ENCODE results near the gene SCG2. TPM values are rescaled to one million over a fixed set of nuclear protein-coding genes. Genes with fewer than 3 reads are reported as not detected.

Gene SCG2
- total and polyA plus RNA-seq, 2 donors from 2014 or later, result 0.30 to 0.57 TPM

GRCh38 chr2:223598994-223599639, 3.0 kb downstream of the SCG2 start:
- no peaks in the 10 kb centered on the region for H3K4me1 ChIP-seq (ENCODE audit: control insufficient read depth in 2 of 3, insufficient read depth in 2 of 3, low read depth in 1 of 3, low read length in 3 of 3)
- intact Hi-C loops (cut with DNase I), result no loop called here
- no peaks in the 10 kb centered on the region for H3K27me3 ChIP-seq (ENCODE audit: control insufficient read depth, insufficient read depth, low read length)
- H3K9me3 ChIP-seq (ENCODE audit: control insufficient read depth in 2 of 3, insufficient read depth in 1 of 3, low read length in 3 of 3), result no peaks in the 10 kb centered on the region
- no peak for FAIRE-seq
- no peak overlapping the region for H3K27ac ChIP-seq (ENCODE audit: low read depth in 2 of 2, low read length in 2 of 2)
- H3K4me3 ChIP-seq (ENCODE audit: low read length in 3 of 3), result no peak overlapping the region
- no peak overlapping the region for H3K9ac ChIP-seq (ENCODE audit: low read length in 3 of 3)
- H3K36me3 ChIP-seq (ENCODE audit: control insufficient read depth in 2 of 3, insufficient read depth in 3 of 3, low read length in 3 of 3), result no peaks in the 10 kb centered on the region
- no peak for DNase-seq
- TF ChIP-seq CTCF (IDR thresholded peaks at IDR 0.05; ENCODE audit: borderline replicate concordance, extremely low read depth, insufficient read depth), result no peak

GRCh38 chr2:223597076-223597475, 5.1 kb downstream of the SCG2 start:
- Histone ChIP-seq H3K9me3 (ENCODE audit: control insufficient read depth in 2 of 3, insufficient read depth in 1 of 3, low read length in 3 of 3) (no peaks in the 10 kb centered on the region), H3K9ac (ENCODE audit: low read length in 3 of 3) (no peak overlapping the region), H3K27ac (ENCODE audit: low read depth in 2 of 2, low read length in 2 of 2) (no peak overlapping the region), H3K4me1 (ENCODE audit: control insufficient read depth in 2 of 3, insufficient read depth in 2 of 3, low read depth in 1 of 3, low read length in 3 of 3) (no peaks in the 10 kb centered on the region), H3K4me3 (ENCODE audit: low read length in 3 of 3) (no peak overlapping the region), H3K36me3 (ENCODE audit: control insufficient read depth in 2 of 3, insufficient read depth in 3 of 3, low read length in 3 of 3) (no peaks in the 10 kb centered on the region), H3K27me3 (ENCODE audit: control insufficient read depth, insufficient read depth, low read length) (no peaks in the 10 kb centered on the region)
- TF ChIP-seq CTCF (IDR thresholded peaks at IDR 0.05; ENCODE audit: borderline replicate concordance, extremely low read depth, insufficient read depth), result no peak
- DNase-seq (no peak), FAIRE-seq (no peak)
- intact Hi-C loops (cut with DNase I), result no loop called here

GRCh38 chr2:223596208-223596607, 6.0 kb downstream of the SCG2 start:
- Histone ChIP-seq H3K4me1 (ENCODE audit: control insufficient read depth in 2 of 3, insufficient read depth in 2 of 3, low read depth in 1 of 3, low read length in 3 of 3) (no peaks in the 10 kb centered on the region), H3K9ac (ENCODE audit: low read length in 3 of 3) (no peak overlapping the region), H3K9me3 (ENCODE audit: control insufficient read depth in 2 of 3, insufficient read depth in 1 of 3, low read length in 3 of 3) (no peaks in the 10 kb centered on the region), H3K27me3 (ENCODE audit: control insufficient read depth, insufficient read depth, low read length) (no peaks in the 10 kb centered on the region), H3K4me3 (ENCODE audit: low read length in 3 of 3) (no peak overlapping the region), H3K36me3 (ENCODE audit: control insufficient read depth in 2 of 3, insufficient read depth in 3 of 3, low read length in 3 of 3) (no peaks in the 10 kb centered on the region), H3K27ac (ENCODE audit: low read depth in 2 of 2, low read length in 2 of 2) (no peak overlapping the region)
- TF ChIP-seq CTCF (IDR thresholded peaks at IDR 0.05; ENCODE audit: borderline replicate concordance, extremely low read depth, insufficient read depth), result no peak
- FAIRE-seq (no peak), DNase-seq (no peak)
- intact Hi-C loops (cut with DNase I), result no loop called here

- Histone ChIP-seq H3K9me3 (ENCODE audit: control insufficient read depth in 2 of 3, insufficient read depth in 1 of 3, low read length in 3 of 3) (no peaks in the 10 kb centered on the region), H3K4me1 (ENCODE audit: control insufficient read depth in 2 of 3, insufficient read depth in 2 of 3, low read depth in 1 of 3, low read length in 3 of 3) (no peaks in the 10 kb centered on the region), H3K4me3 (ENCODE audit: low read length in 3 of 3) (no peak overlapping the region), H3K9ac (ENCODE audit: low read length in 3 of 3) (no peak overlapping the region), H3K27ac (ENCODE audit: low read depth in 2 of 2, low read length in 2 of 2) (no peak overlapping the region), H3K36me3 (ENCODE audit: control insufficient read depth in 2 of 3, insufficient read depth in 3 of 3, low read length in 3 of 3) (no peaks in the 10 kb centered on the region), H3K27me3 (ENCODE audit: control insufficient read depth, insufficient read depth, low read length) (no peaks in the 10 kb centered on the region)
- intact Hi-C loops (cut with DNase I), result no loop called here
- DNase-seq (no peak), FAIRE-seq (no peak)
- no peak for TF ChIP-seq CTCF (IDR thresholded peaks at IDR 0.05; ENCODE audit: borderline replicate concordance, extremely low read depth, insufficient read depth)
Measured at GRCh38 chr2:223594831-223595230, 7.3 kb downstream of the SCG2 start.
